Right cardiac atrium (tissue), 5 donors: ENCODE results near the gene MAP2K5. TPM values are rescaled to one million over a fixed set of nuclear protein-coding genes. Genes with fewer than 3 reads are reported as not detected.

ENCODE experiments used
- ATAC-seq, 2 donors: fragments of 200-7000 bp; cut with Tn5 transposase; one replicate each; pipeline versions ENCODE4 v1.8.0 to v1.9.1; 2020; ENCODE audit warnings: moderate library complexity in 2 of 2, mild to moderate bottlenecking in 1 of 2
- DNase-seq, 3 donors: peaks; one replicate each; pipeline ENCODE4 v3.0.0-alpha.2; 2020
- H3K27ac ChIP-seq: one replicate; pipeline ENCODE4 v1.5.1; 2013; ENCODE audit warnings: mild to moderate bottlenecking, low read length, control low read depth, moderate library complexity
- H3K27me3 ChIP-seq: one replicate; pipeline ENCODE4 v1.6.1; 2013; ENCODE audit not compliant: control insufficient read depth, insufficient read depth
- H3K4me1 ChIP-seq: one replicate; pipeline ENCODE4 v1.6.1; 2013; ENCODE audit warnings: low read length; ENCODE audit not compliant: control insufficient read depth, insufficient read depth
- H3K4me3 ChIP-seq: one replicate; pipeline ENCODE4 v1.5.1; 2013; ENCODE audit warnings: low read length, control low read depth
- H3K9me3 ChIP-seq: one replicate; pipeline ENCODE4 v1.6.1; 2013; ENCODE audit warnings: low read length; ENCODE audit not compliant: control insufficient read depth
- WGBS: extraction: QIAGEN DNeasy Blood & Tissue Kit; methylation state at CpG from one replicate; pipeline ENCODE4 v1.1.7; 2013; 5-methylcytosine and 5-hydroxymethylcytosine counted together
- intact Hi-C, 4 donors: fragments of 100-400 bp; cut with DNase I; formaldehyde crosslinking; loops; one replicate each; pipeline versions ENCODE4 v1.11.0 to v1.14.0; 2022 to 2023
- polyA plus RNA-seq: library from polyadenylated mRNA; stranded (reverse); fragments of 200-250 nt; gene quantifications from one replicate; pipeline ENCODE4 v1.2.3, GENCODE V29; 2013
- total RNA-seq, 4 donors: library from RNA; stranded (reverse); fragmentation: NEBNext Ultra II Directional; extraction: Animal tissue kit (Norgen Biotek cat#: 25700); gene quantifications; one replicate each; pipeline ENCODE4 v1.2.1, GENCODE V29; 2021
- donor health status: healthy with polysubstance abuse.
- donor health status: DM: no; HTN: yes; CAD: no.
- donor health status: DM: no; HTN: no; CAD: no.
- donor health status: DM: no; HTN: yes; CAD: no; lungs with severe emphysema.
- donor health status: DM: yes; HTN: yes; CAD: no.

The MAP2K5 gene
- total and polyA plus RNA-seq, 5 donors, result 9.0 to 16.6 (median 14.9) TPM

DNA sequence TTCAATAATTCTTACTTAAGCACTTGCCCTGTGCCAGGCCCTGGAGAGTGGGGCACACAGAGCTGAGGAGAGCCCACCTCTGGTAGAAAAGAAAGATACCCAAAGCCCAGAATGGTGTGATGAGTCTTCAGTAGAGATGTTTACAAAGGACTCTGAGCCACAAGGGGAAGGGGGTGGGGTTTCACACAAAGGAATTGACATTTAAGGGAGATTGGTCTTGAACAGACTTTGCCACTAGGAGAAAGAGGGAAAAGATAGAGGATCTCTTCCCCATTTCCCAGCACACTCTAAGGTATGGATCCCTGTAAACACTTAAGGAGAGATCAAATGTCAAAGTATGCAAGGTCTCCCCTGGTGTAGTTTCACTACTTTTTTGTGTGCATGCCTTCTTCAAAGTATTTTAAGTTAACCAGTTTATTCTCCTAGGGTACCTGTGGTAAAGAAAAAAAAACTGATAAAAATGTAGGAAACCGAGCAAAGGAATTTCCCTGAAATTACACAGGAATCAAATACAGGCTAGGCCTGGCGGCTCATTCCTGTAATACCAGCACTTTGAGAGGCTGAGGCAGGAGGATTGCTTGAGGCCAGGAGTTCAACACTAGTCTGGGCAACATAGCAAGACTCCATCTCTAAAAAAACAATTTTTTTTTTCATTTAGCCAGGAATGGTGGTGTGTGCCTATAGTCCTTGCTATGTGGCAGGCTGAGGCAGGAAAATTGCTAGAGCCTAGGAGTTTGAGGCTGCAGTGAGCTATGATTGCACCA is 165.2 kb downstream of the MAP2K5 start:
- Histone ChIP-seq H3K9me3 (no peaks in the 10 kb centered on the region), H3K27me3 (no peaks in the 10 kb centered on the region), H3K4me1 (no peaks in the 10 kb centered on the region), H3K4me3 (no peak overlapping the region), H3K27ac (no peak overlapping the region)
- intact Hi-C loops, result no loop called here
- ATAC-seq (no peak), DNase-seq (no peak)
- WGBS, result 93% methylated on average over 2 of the region's 2 CpGs

DNA sequence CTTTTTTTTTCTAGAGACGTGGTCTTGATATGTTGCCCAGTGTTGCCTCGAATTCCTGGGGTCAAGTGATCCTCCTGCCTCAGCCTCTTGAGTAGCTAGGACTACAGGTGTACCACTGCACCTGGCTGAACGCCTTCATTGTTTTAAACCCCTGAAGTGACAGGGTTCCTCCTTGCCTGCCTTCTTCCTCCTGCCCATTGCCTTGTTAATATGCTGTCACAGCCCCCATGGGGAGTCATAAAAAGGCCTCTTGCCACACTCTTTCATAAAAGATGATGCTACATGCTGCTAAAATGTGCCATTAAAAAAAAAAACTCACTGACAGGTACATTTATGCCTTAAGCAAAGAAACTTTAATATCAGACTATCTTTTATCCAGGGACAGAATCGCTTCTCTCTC is 166.0 kb downstream of the MAP2K5 start:
- Histone ChIP-seq H3K27ac (no peak overlapping the region), H3K27me3 (no peaks in the 10 kb centered on the region), H3K9me3 (no peaks in the 10 kb centered on the region), H3K4me1 (no peaks in the 10 kb centered on the region), H3K4me3 (no peak overlapping the region)
- intact Hi-C loops, result no loop called here
- WGBS, result 92% methylated on average over 4 of the region's 4 CpGs
- DNase-seq (no peak), ATAC-seq (no peak)

DNA sequence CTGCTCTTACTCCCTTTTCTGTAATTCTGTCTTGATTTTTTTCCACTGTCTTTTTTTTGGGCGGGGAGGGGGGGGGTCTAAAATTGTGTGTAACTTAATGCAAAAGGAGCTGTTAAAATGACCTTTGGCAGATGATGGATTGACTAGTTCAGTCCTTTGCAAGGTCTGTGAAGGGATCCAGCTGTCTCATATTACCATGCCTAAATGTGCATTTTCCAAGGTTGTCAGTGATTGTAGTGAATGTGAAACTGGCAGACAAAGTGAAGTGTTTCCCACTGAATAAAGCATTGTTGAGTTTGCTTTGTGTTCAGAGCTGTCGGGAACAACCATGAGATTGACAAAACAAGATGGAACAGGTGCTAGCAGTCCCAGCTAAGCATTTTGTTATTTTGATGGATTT is 172.7 kb downstream of the MAP2K5 start:
- intact Hi-C loops, result no loop called here
- DNase-seq, result no peak
- Histone ChIP-seq H3K4me1 (no peaks in the 10 kb centered on the region), H3K9me3 (no peaks in the 10 kb centered on the region), H3K27me3 (no peaks in the 10 kb centered on the region), H3K4me3 (no peak overlapping the region), H3K27ac (no peak overlapping the region)
- WGBS, result 82% methylated on average over 2 of the region's 2 CpGs
- no peak for ATAC-seq

GRCh38 chr15:67716171-67716570 is 173.7 kb downstream of the MAP2K5 start:
- H3K27ac ChIP-seq, result no peak overlapping the region
- H3K9me3 ChIP-seq, result no peaks in the 10 kb centered on the region
- intact Hi-C loops, result no loop called here
- no peaks in the 10 kb centered on the region for H3K4me1 ChIP-seq
- 94% methylated on average over 4 of the region's 4 CpGs for WGBS
- ATAC-seq (no peak), DNase-seq (no peak)
- no peak overlapping the region for H3K4me3 ChIP-seq
- H3K27me3 ChIP-seq, result no peaks in the 10 kb centered on the region

DNA sequence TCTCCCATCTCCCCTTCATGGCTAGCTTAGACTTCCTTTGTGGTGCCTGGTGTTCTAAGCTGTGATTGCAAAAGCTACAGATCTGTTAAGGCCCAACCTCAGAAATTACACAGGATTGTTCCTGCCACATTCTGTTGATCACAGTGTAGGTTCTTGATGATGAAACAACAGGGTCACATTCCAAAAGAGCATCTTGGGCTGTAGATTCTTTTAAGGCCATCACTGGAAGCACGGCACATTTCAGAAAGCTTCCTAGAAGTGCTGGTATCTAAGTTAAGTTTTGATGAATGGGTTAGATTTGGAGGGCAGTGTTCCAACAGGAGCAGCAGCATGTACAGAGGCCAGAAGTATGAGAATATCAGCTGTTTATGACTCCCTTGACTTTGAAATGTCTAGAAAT is 175.3 kb downstream of the MAP2K5 start:
- no peak overlapping the region for H3K27ac ChIP-seq
- intact Hi-C loops, result no loop called here
- ATAC-seq (no peak), DNase-seq (no peak)
- H3K27me3 ChIP-seq, result no peaks in the 10 kb centered on the region
- H3K9me3 ChIP-seq, result no peaks in the 10 kb centered on the region
- H3K4me1 ChIP-seq, result no peaks in the 10 kb centered on the region
- no peak overlapping the region for H3K4me3 ChIP-seq
- 100% methylated on average over 1 of the region's 1 CpG for WGBS

DNA sequence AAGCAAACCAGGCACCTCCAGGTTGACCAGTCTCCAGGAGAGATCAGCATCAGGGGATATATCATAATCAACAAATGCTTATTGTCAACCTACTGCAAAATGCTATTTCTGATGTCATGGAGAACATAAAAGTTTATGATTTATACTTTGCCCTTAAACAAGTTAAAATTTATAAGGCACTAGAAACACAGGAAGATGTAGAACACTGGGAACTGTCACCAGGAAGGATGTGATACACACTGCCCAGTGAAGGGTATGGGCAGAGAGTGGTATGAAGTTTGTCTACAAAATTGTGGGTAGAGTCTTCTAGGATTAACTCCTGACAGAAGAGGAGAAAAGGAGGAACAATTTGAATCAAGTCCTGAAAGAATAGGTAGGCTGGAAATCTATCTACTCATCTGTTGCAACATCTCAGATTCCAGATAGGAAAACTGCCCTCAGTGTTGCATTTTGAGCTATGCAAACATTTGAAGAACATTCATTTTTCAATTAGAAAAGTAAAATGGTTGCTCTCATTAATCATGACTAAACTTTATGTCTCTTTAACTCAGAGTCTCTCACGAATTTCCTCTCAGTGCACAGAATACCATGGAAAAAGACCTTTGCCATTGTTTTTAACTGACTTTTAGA is 176.9 kb downstream of the MAP2K5 start:
- Histone ChIP-seq H3K4me3 (no peak overlapping the region), H3K9me3 (no peaks in the 10 kb centered on the region), H3K27ac (no peak overlapping the region), H3K27me3 (no peaks in the 10 kb centered on the region), H3K4me1 (no peaks in the 10 kb centered on the region)
- DNase-seq, result no peak
- intact Hi-C loops, result no loop called here
- no peak for ATAC-seq
- 88% methylated on average over 1 of the region's 1 CpG for WGBS

GRCh38 chr15:67720556-67721175 is 178.2 kb downstream of the MAP2K5 start:
- WGBS, result 83% methylated on average over 8 of the region's 8 CpGs
- ATAC-seq, result no peak
- no peak overlapping the region for H3K4me3 ChIP-seq
- H3K9me3 ChIP-seq, result no peaks in the 10 kb centered on the region
- H3K27me3 ChIP-seq, result no peaks in the 10 kb centered on the region
- no peak for DNase-seq
- no peak overlapping the region for H3K27ac ChIP-seq
- no peaks in the 10 kb centered on the region for H3K4me1 ChIP-seq
- intact Hi-C loops, result no loop called here

- ATAC-seq, result no peak
- 94% methylated on average over 5 of the region's 5 CpGs for WGBS
- intact Hi-C loops, result no loop called here
Measured at GRCh38 chr15:67722030-67722817, 179.7 kb downstream of the MAP2K5 start.

GRCh38 chr15:67723294-67724024 is 181.0 kb downstream of the MAP2K5 start:
- no peak overlapping the region for H3K27ac ChIP-seq
- no peaks in the 10 kb centered on the region for H3K9me3 ChIP-seq
- ATAC-seq, result no peak
- intact Hi-C loops, result no loop called here
- no peak overlapping the region for H3K4me3 ChIP-seq
- WGBS, result 55% methylated on average over 4 of the region's 4 CpGs
- H3K27me3 ChIP-seq, result no peaks in the 10 kb centered on the region
- H3K4me1 ChIP-seq, result no peaks in the 10 kb centered on the region
- DNase-seq, result no peak

More at GRCh38 chr15:67722030-67722817, 179.7 kb downstream of the MAP2K5 start:
- H3K27ac ChIP-seq, result no peak overlapping the region
- DNase-seq, result no peak
- H3K27me3 ChIP-seq, result no peaks in the 10 kb centered on the region
- no peak overlapping the region for H3K4me3 ChIP-seq
- H3K9me3 ChIP-seq, result no peaks in the 10 kb centered on the region
- H3K4me1 ChIP-seq, result no peaks in the 10 kb centered on the region

DNA sequence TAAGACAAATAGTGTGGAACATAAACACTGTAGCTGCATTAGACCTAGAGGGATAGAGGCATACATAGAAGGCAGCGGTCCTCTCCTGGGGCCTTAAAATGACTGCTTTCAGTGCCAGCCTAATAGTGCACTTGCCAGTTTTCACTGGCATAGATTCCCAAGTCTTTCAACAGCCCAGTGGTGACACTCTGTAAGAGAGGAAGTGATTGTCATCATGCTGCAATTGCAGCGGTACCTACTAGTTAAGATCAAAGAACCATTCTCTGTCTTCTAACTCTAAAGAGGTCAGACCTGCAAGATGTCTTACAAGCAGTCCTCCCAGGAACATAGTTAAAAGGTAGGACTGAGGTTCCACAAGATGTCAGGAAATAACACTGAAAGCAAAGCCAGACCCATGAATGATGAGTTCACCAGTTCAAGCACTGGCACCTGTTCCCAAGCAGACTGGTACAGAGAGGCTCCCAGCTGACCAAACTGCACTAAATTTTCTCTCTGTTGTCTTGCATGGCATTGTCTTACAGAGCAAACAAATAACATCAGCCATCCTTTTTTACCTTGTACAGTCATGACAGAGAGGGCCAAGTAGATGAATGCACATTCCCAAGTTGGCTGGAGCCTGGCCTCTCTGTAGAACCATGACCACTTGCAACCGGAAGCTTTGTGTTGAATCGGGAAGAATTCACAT is 182.3 kb downstream of the MAP2K5 start:
- ATAC-seq (no peak), DNase-seq (no peak)
- H3K4me3 ChIP-seq, result no peak overlapping the region
- no peaks in the 10 kb centered on the region for H3K4me1 ChIP-seq
- H3K27ac ChIP-seq, result no peak overlapping the region
- no peaks in the 10 kb centered on the region for H3K27me3 ChIP-seq
- no peaks in the 10 kb centered on the region for H3K9me3 ChIP-seq
- 90% methylated on average over 4 of the region's 4 CpGs for WGBS
- intact Hi-C loops, result no loop called here
